HEK293 (cell line): ENCODE measurements around the gene CDKAL1.
"Not testable (repeated sequence)": the region's sequence is repeated elsewhere in the genome, so short reads cannot be mapped to it uniquely, and the experiment has no call there.

ENCODE experiments used
- CTCF ChIA-PET: fragments of 350-600 bp; formaldehyde crosslinking; extraction: SDS; loops from one replicate; lab custom pipeline; 2021; ENCODE audit warnings: antibody characterized with exemption; lab: Yijun Ruan, JAX
- POLR2A ChIA-PET: fragments of 300-600 bp; formaldehyde crosslinking; extraction: SDS; loops from one replicate; lab custom pipeline; 2020; ENCODE audit warnings: antibody characterized with exemption, inconsistent platforms; lab: Yijun Ruan, JAX
- H3K27ac ChIP-seq: fragments of 200-500 bp; sonication (Bioruptor generic); 2 replicates; pipeline ENCODE4 v1.5.1; 2014; ENCODE audit warnings: low read depth, low read length, control low read depth, inconsistent platforms; ENCODE audit errors: extremely low read depth
- H3K36me3 ChIP-seq, 2 experiments: fragments of 200-500 bp in 1 of 2; sonication (Bioruptor generic) in 1 of 2; 1 replicate in 1 of 2; 2 replicates in 1 of 2; pipeline ENCODE4 v1.5.1; 2014 to 2017; ENCODE audit warnings: inconsistent platforms in 2 of 2, low read length in 2 of 2; ENCODE audit not compliant: control insufficient read depth in 2 of 2, insufficient read depth in 1 of 2
- H3K4me1 ChIP-seq: fragments of 200-500 bp; sonication (Bioruptor generic); 2 replicates; pipeline ENCODE4 v1.5.1; 2014; ENCODE audit warnings: mild to moderate bottlenecking, low read length, inconsistent platforms; ENCODE audit not compliant: control insufficient read depth, insufficient read depth
- H3K4me3 ChIP-seq: 2 replicates; pipeline ENCODE4 v1.5.1; 2011; ENCODE audit warnings: low read depth, mild to moderate bottlenecking, control low read depth, low read length, moderate library complexity
- H3K9me3 ChIP-seq: fragments of 200-500 bp; sonication (Bioruptor generic); 2 replicates; pipeline ENCODE4 v1.5.1; 2014; ENCODE audit warnings: low read depth, low read length, inconsistent platforms; ENCODE audit not compliant: control insufficient read depth, insufficient read depth
- GLIS1 ChIP-seq: fragments of 450-650 bp; formaldehyde crosslinking; IDR thresholded peaks from 2 replicates; pipeline ENCODE4 v1.5.1; 2016; ENCODE audit warnings: missing biosample characterization, missing genetic modification characterization
- PRDM1 ChIP-seq: fragments of 450-650 bp; formaldehyde crosslinking; IDR thresholded peaks from 2 replicates; pipeline ENCODE4; 2016; ENCODE audit warnings: missing biosample characterization, missing genetic modification characterization
- RBAK ChIP-seq: fragments of 450-650 bp; formaldehyde crosslinking; IDR thresholded peaks from 2 replicates; pipeline ENCODE4 v1.5.1; 2016; ENCODE audit warnings: missing biosample characterization, missing genetic modification characterization
- SP3 ChIP-seq: fragments of 450-650 bp; formaldehyde crosslinking; IDR thresholded peaks from 2 replicates; pipeline ENCODE4 v1.5.1; 2016; ENCODE audit warnings: missing biosample characterization, missing genetic modification characterization
- ZNF133 ChIP-seq: fragments of 450-650 bp; formaldehyde crosslinking; IDR thresholded peaks from 2 replicates; pipeline ENCODE4 v1.5.1; 2016; ENCODE audit warnings: missing biosample characterization, missing genetic modification characterization
- ZNF146 ChIP-seq: fragments of 450-650 bp; formaldehyde crosslinking; IDR thresholded peaks from 2 replicates; pipeline ENCODE4 v1.5.1; 2016; ENCODE audit warnings: missing biosample characterization, missing genetic modification characterization
- ZNF341 ChIP-seq: fragments of 450-650 bp; formaldehyde crosslinking; IDR thresholded peaks from 2 replicates; pipeline ENCODE4; 2016; ENCODE audit warnings: low read depth, missing biosample characterization, missing genetic modification characterization
- ZNF366 ChIP-seq: fragments of 450-650 bp; formaldehyde crosslinking; conservative IDR thresholded peaks from 2 replicates; pipeline ENCODE4 v1.5.1; 2016; ENCODE audit warnings: missing biosample characterization, missing genetic modification characterization
- ZNF596 ChIP-seq: fragments of 450-650 bp; IDR thresholded peaks from 2 replicates; pipeline ENCODE4 v1.5.0; 2018; ENCODE audit warnings: missing biosample characterization, mild to moderate bottlenecking, missing genetic modification characterization, moderate library complexity
- ZNF623 ChIP-seq: fragments of 450-650 bp; formaldehyde crosslinking; IDR thresholded peaks from 2 replicates; pipeline ENCODE4 v1.5.1; 2016; ENCODE audit warnings: missing biosample characterization, missing genetic modification characterization
- ZSCAN23 ChIP-seq: fragments of 450-650 bp; formaldehyde crosslinking; IDR thresholded peaks from 2 replicates; pipeline ENCODE4 v1.5.1; 2016; ENCODE audit warnings: missing biosample characterization, missing genetic modification characterization
- ZXDB ChIP-seq: fragments of 450-650 bp; formaldehyde crosslinking; IDR thresholded peaks from 2 replicates; pipeline ENCODE4 v1.5.1; 2016; ENCODE audit warnings: missing biosample characterization, missing genetic modification characterization
- TF ChIP-seq, protein P1 (sequence below): fragments of 450-650 bp; formaldehyde crosslinking; IDR thresholded peaks from 2 replicates; pipeline ENCODE4 v1.5.1; 2016; ENCODE audit warnings: missing biosample characterization, missing genetic modification characterization
- TF ChIP-seq, protein P2 (sequence below): fragments of 450-650 bp; formaldehyde crosslinking; IDR thresholded peaks from 2 replicates; pipeline ENCODE4 v1.5.1; 2017; ENCODE audit warnings: missing biosample characterization, missing genetic modification characterization
- TF ChIP-seq, protein P3 (sequence below): fragments of 450-650 bp; formaldehyde crosslinking; IDR thresholded peaks from 2 replicates; pipeline ENCODE4 v1.5.1; 2016; ENCODE audit warnings: missing biosample characterization, missing genetic modification characterization

Gene CDKAL1

DNA sequence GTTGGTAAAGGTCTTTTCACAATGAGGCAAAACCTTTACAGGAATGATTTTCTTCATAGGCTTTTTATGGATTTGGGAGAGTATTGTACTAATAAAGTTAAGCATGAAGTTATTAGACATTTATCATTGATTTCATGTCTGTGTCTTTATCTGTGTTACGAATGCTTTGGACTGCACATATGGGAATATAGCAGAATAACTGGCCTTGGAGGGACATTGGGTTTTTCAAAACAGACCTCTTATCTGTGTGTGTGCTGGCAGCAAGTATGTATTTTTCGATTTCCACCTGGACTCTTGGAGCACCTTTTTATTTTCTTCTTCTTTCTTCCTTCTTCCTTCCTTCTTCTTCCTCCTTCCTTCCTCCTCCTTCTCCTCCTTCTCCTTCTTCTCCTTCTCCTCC is 74.6 kb downstream of the CDKAL1 start:
- Histone ChIP-seq H3K9me3 (no peaks in the 10 kb centered on the region), H3K36me3 (no peaks in the 10 kb centered on the region; a peak in 1 of 3 replicates), H3K4me1 (no peaks in the 10 kb centered on the region), H3K27ac (no peak overlapping the region), H3K4me3 (no peak overlapping the region)
- TF ChIP-seq ZNF133 (no peak), ZXDB (tag by site-specific recombination) (no peak), SP3 (tag by site-specific recombination) (no peak), ZNF366 (tag by site-specific recombination) (peak; percentile 46; the same call in 1 of the 2 replicates), ZNF623 (tag by site-specific recombination) (no peak), ZNF341 (tag by site-specific recombination) (no peak), ZNF596 (tag by site-specific recombination) (no peak), ZSCAN23 (tag by site-specific recombination) (no peak)
- TF ChIP-seq, protein P1, sequence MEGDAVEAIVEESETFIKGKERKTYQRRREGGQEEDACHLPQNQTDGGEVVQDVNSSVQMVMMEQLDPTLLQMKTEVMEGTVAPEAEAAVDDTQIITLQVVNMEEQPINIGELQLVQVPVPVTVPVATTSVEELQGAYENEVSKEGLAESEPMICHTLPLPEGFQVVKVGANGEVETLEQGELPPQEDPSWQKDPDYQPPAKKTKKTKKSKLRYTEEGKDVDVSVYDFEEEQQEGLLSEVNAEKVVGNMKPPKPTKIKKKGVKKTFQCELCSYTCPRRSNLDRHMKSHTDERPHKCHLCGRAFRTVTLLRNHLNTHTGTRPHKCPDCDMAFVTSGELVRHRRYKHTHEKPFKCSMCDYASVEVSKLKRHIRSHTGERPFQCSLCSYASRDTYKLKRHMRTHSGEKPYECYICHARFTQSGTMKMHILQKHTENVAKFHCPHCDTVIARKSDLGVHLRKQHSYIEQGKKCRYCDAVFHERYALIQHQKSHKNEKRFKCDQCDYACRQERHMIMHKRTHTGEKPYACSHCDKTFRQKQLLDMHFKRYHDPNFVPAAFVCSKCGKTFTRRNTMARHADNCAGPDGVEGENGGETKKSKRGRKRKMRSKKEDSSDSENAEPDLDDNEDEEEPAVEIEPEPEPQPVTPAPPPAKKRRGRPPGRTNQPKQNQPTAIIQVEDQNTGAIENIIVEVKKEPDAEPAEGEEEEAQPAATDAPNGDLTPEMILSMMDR (tag by site-specific recombination) = no peak
- ChIA-PET CTCF (no interaction called here), POLR2A (no interaction called here)

DNA sequence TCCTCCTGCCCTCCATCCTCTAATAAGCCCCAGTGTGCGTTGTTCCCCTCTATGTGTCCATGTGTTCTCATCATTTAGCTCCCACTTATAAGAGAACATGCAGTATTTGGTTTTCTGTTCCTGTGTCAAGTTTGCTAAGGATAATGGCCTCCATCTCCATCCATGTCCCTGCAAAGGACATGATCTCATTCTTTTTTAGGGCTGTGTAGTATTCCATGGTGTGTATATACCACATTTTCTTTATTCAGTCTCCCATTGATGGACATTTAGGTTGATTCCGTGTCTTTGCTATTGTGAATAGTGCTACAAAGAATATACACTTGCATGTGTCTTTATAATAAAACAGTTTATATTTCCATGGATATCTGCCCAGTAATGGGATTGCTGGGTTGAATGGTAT is 75.7 kb downstream of the CDKAL1 start:
- H3K4me3 ChIP-seq, H3K36me3 ChIP-seq, POLR2A ChIA-PET, H3K27ac ChIP-seq, H3K9me3 ChIP-seq, H3K4me1 ChIP-seq: not testable (repeated sequence)
- CTCF ChIA-PET = interaction anchor here (0.6 kb wide), 2 partner anchors 848 to 1459 kb away, joined by 3 to 5 read pairs; no protein-coding TSS in a partner anchor
- TF ChIP-seq ZNF146 (tag by site-specific recombination) = peak; percentile 78

DNA sequence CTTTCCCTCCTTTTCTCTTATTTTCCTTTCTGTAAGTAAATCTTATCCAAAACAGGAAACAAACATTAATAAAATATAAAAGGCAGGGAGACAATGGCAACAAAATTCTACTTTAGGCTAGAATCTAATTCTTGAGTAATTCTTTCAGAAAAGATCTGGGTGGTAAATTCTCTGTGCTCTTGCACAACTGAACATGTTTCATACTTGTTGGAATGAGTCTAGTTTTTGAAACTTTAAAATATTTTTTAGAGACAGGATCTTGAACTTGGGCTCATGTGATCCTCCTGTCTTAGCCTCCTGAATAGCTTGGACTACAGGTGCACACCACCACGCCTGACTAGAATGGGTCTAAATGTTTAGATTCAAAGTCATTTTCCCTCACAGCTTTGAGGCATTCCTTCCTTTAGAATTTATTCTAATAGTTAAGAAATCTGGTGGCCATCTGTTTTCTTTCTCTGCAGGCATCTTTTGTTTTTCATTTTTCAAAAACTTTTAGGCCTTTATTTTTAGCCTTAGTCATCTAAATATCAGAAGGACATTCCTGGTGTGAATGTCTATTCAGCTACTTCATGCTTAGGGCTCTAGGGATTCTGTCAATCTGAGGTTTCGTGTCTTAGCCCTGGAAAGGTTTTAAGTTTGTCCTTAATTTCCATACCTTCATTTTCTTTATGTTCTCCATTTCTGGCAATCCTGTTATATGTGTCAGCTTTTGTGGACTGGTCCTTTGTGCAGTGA is 76.5 kb downstream of the CDKAL1 start:
- no peak overlapping the region for H3K27ac ChIP-seq
- CTCF ChIA-PET = interaction anchor here (0.7 kb wide), 1 partner anchor 1404 kb away, joined by 3 read pairs; no protein-coding TSS in a partner anchor
- H3K9me3 ChIP-seq = no peaks in the 10 kb centered on the region
- TF ChIP-seq GLIS1 (tag by site-specific recombination) (no peak), RBAK (tag by site-specific recombination) (no peak), PRDM1 (tag by site-specific recombination) (peak; percentile 80; the same call in 1 of the 2 replicates)
- TF ChIP-seq, protein P2, sequence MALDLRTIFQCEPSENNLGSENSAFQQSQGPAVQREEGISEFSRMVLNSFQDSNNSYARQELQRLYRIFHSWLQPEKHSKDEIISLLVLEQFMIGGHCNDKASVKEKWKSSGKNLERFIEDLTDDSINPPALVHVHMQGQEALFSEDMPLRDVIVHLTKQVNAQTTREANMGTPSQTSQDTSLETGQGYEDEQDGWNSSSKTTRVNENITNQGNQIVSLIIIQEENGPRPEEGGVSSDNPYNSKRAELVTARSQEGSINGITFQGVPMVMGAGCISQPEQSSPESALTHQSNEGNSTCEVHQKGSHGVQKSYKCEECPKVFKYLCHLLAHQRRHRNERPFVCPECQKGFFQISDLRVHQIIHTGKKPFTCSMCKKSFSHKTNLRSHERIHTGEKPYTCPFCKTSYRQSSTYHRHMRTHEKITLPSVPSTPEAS (tag by site-specific recombination) = no peak
- H3K4me3 ChIP-seq = no peak overlapping the region
- no peaks in the 10 kb centered on the region; a peak in 1 of 3 replicates for H3K36me3 ChIP-seq
- POLR2A ChIA-PET = no interaction called here
- H3K4me1 ChIP-seq = no peaks in the 10 kb centered on the region

DNA sequence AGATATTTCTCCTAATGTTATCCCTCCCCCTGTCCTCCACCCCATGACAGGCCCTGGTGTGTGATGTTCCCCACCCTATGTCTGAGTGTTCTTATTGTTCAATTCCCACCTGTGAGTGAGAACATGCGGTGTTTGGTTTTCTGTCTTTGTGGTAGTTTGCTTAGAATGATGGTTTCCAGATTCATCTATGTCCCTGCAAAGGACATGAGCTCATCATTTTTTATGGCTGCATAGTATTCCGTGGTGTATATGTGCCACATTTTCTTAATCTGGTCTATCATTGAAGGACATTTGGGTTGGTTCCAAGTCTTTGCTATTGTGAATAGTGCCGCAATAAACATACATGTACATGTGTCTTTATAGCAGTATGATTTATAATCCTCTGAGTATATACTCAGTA is 83.3 kb downstream of the CDKAL1 start:
- H3K36me3 ChIP-seq, H3K27ac ChIP-seq, H3K9me3 ChIP-seq, POLR2A ChIA-PET, H3K4me3 ChIP-seq, CTCF ChIA-PET, H3K4me1 ChIP-seq: not testable (repeated sequence)
- TF ChIP-seq ZNF146 (tag by site-specific recombination) = peak; percentile 92
- TF ChIP-seq, protein P3, sequence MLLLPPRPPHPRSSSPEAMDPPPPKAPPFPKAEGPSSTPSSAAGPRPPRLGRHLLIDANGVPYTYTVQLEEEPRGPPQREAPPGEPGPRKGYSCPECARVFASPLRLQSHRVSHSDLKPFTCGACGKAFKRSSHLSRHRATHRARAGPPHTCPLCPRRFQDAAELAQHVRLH = peak; percentile 77
